HG02852 (cell line): ENCODE results near the gene NDUFA1.
"Not testable (repeated sequence)": the region's sequence is repeated elsewhere in the genome, so short reads cannot be mapped to it uniquely, and the experiment has no call there.

ENCODE experiments used
- ATAC-seq: cut with Tn5 transposase; IDR thresholded peaks from one replicate; pipeline ENCODE4 v1.9.1; 2021; ENCODE audit warnings: mild to moderate bottlenecking, moderate library complexity; ENCODE audit not compliant: unreplicated experiment

NDUFA1 gene

GRCh38 chrX:119899125-119899524, 27.5 kb downstream of the NDUFA1 start:
- no peak for ATAC-seq

DNA sequence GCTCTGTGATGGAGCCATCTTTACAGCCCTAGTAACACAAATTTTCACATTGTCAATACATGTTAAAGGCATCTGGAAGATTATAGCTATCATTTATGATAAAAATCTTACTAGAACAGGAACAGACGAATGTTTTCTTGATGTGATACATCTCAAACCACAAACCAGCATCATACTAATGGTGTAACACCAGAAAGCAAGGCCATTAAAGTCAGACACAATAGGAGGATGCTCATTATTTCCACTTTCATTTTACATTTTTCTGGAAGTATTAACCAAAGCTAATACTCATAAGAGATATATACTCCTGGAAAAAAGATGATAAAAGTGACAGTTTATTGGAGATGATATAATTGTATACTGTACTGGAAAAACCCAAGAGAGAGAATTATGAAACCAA, 29.3 kb downstream of the NDUFA1 start:
- no peak for ATAC-seq

DNA sequence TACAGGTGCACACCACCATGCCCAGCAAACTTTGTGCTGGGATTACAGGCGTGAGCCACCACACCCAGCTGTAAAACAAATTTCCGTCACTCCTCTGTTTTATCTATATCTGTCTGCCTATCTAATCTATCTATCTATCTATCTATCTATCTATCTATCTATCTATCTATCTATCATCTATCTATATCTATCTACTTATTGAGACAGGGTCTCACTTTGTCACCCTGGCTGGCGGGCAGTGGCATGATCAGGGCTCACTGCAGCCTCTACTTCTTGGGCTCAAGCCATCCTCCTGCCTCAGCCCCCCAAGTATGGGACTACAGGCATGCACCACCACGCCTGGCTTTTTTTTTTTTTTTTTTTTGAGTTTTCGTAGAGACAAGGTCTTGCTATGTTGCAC, 44.7 kb downstream of the NDUFA1 start:
- no peak for ATAC-seq

GRCh38 chrX:119917877-119918276, 46.2 kb downstream of the NDUFA1 start:
- no peak for ATAC-seq

DNA sequence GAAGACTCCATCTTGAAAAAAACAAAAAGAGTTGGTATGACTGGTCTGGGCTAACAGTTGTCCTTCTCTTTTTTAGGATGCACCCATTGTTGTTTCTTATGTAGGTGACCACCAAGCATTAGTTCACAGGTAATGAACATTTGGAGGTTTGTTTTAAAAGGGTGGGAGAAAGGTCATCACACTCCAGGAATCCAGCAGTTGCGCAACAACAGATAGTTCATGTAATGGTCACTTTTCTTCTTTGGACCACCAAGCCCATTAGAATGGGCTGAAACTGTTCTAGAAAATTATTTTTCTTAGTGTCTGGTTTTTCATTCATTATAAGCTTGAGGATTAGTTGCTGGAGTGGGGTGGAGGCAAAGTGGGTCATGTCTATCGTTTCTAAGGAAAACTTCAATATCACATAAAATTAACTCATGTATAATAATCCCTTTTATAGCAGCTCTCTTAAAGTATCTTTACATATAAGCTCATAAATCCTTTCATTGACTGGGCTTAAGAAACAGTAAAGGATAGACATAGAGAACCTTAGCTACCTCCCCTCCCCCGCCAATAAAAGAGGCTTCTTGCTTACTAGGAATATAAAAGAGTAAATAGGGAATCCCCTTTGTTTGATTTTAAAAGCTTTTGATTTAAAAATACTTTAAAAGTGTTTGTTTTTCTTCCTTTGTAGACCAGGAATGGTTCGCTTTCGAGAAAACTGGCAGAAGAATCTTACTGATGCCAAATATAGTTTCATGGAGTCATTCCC, 48.4 kb downstream of the NDUFA1 start:
- no peak for ATAC-seq

DNA sequence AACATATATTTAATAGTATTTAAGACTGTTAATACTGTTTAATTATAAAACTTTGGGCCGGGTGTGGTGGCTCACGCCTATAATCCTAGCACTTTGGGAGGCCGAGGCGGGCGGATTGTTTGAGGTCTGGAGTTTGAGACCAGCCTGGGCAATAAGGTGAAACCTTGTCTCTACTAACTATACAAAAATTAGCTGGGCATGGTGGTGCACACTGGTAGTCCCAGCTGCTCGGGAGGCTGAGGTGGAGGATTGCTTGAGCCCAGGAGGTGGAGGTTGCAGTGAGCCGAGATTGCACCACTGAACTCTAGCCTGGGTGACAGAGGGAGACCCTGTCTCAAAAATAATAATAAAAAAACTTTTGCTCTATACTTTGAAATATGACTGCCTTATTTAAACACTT, 50.8 kb downstream of the NDUFA1 start:
- not testable (repeated sequence) for ATAC-seq
